GM23338 (cell line): ENCODE measurements around the gene CHST13. TPM values are rescaled to one million over a fixed set of nuclear protein-coding genes. Genes with fewer than 3 reads are reported as not detected.

Source experiments
- ATAC-seq: fragments of 200-7000 bp; cut with Tn5 transposase; 3 replicates; pipeline ENCODE4 v1.9.1; 2020
- DNase-seq: peaks from one replicate; pipeline ENCODE4 v3.0.0-alpha.2; 2015; ENCODE audit warnings: low spot score
- H2AFZ ChIP-seq: fragments of 200-600 bp; sonication (generic); 2 replicates; pipeline ENCODE4 v1.8.0; 2016; ENCODE audit warnings: antibody characterized with exemption, mild to moderate bottlenecking, moderate library complexity
- H3F3A ChIP-seq: fragments of 200-600 bp; sonication (generic); replicated peaks from 2 replicates; pipeline ENCODE4 v1.8.0; 2017; ENCODE audit warnings: antibody characterized with exemption, mixed run types, low read depth
- H3K27ac ChIP-seq: fragments of 200-600 bp; sonication (generic); 2 replicates; pipeline ENCODE4 v1.6.1; 2016; ENCODE audit warnings: low read depth
- H3K27me3 ChIP-seq: fragments of 200-600 bp; sonication (generic); 2 replicates; pipeline ENCODE4 v1.8.0; 2016; ENCODE audit warnings: mild to moderate bottlenecking, mixed run types, moderate library complexity; ENCODE audit not compliant: insufficient read depth
- H3K36me3 ChIP-seq: fragments of 200-600 bp; sonication (generic); 2 replicates; pipeline ENCODE4 v1.8.0; 2016; ENCODE audit warnings: mild to moderate bottlenecking; ENCODE audit not compliant: insufficient read depth
- H3K4me1 ChIP-seq: fragments of 200-600 bp; sonication (generic); 2 replicates; pipeline ENCODE4 v1.8.0; 2016; ENCODE audit warnings: mild to moderate bottlenecking, moderate library complexity; ENCODE audit not compliant: insufficient read depth
- H3K4me2 ChIP-seq: fragments of 200-600 bp; sonication (generic); 2 replicates; pipeline ENCODE4 v1.7.1; 2017; ENCODE audit warnings: mixed run types
- H3K4me3 ChIP-seq: fragments of 200-600 bp; sonication (generic); 2 replicates; pipeline ENCODE4 v1.6.1; 2016; ENCODE audit warnings: mixed run types
- H3K79me2 ChIP-seq: fragments of 200-600 bp; sonication (generic); replicated peaks from 2 replicates; pipeline ENCODE4 v1.8.0; 2017; ENCODE audit warnings: mild to moderate bottlenecking; ENCODE audit not compliant: insufficient read depth
- H3K9me2 ChIP-seq: fragments of 200-600 bp; sonication (generic); 2 replicates; pipeline ENCODE4 v1.8.0; 2017; ENCODE audit not compliant: insufficient read depth
- H4K20me1 ChIP-seq: fragments of 200-600 bp; sonication (generic); replicated peaks from 2 replicates; pipeline ENCODE4 v1.8.0; 2017; ENCODE audit warnings: mild to moderate bottlenecking; ENCODE audit not compliant: insufficient read depth
- H3K27ac Mint-ChIP-seq: 2 replicates; pipeline ENCODE4 v1.8.0; 2020; ENCODE audit warnings: inconsistent platforms, mild to moderate bottlenecking, moderate library complexity, mixed read lengths
- H3K27me3 Mint-ChIP-seq: 3 replicates; pipeline ENCODE4 v1.8.0; 2022; ENCODE audit warnings: low read depth, mild to moderate bottlenecking, moderate library complexity, mixed read lengths, inconsistent platforms; ENCODE audit not compliant: insufficient read depth, poor library complexity
- H3K36me3 Mint-ChIP-seq: 3 replicates; pipeline ENCODE4 v1.8.0; 2021; ENCODE audit warnings: low read depth, mild to moderate bottlenecking, inconsistent platforms, moderate library complexity, mixed read lengths
- H3K4me1 Mint-ChIP-seq: 3 replicates; pipeline ENCODE4 v1.8.0; 2020; ENCODE audit warnings: mild to moderate bottlenecking, inconsistent platforms, mixed read lengths
- H3K4me3 Mint-ChIP-seq: 3 replicates; pipeline ENCODE4 v1.8.0; 2021; ENCODE audit warnings: moderate library complexity, mild to moderate bottlenecking, inconsistent platforms, mixed read lengths
- H3K9me3 Mint-ChIP-seq: 3 replicates; pipeline ENCODE4 v1.8.0; 2020; ENCODE audit warnings: moderate library complexity, mild to moderate bottlenecking, inconsistent platforms, mixed read lengths
- CREB1 ChIP-seq: fragments of 250-450 bp; sonication (Bioruptor Pico); IDR thresholded peaks from 2 replicates; pipeline ENCODE4 v1.5.0; 2020; ENCODE audit warnings: low read depth, mild to moderate bottlenecking, moderate library complexity
- ETS1 ChIP-seq: IDR thresholded peaks from 2 replicates; pipeline ENCODE4 v1.6.1; 2016; ENCODE audit warnings: antibody characterized with exemption
- ZNF331 ChIP-seq: fragments of 250-450 bp; sonication (Bioruptor Pico); IDR thresholded peaks from 2 replicates; pipeline ENCODE4 v1.5.0; 2020; ENCODE audit warnings: low read depth, mild to moderate bottlenecking, moderate library complexity
- ZNF462 ChIP-seq: fragments of 250-450 bp; sonication (Bioruptor Pico); IDR thresholded peaks from 2 replicates; pipeline ENCODE4 v1.5.0; 2020; ENCODE audit warnings: mild to moderate bottlenecking, moderate library complexity
- polyA plus RNA-seq: library from polyadenylated mRNA; unstranded; fragments of >200 nt; fragmentation: Nextera tagmentation; extraction: Ambion mirVana; gene quantifications from 2 replicates; pipeline ENCODE4 v1.2.1, GENCODE V29; 2016
- total RNA-seq: library from RNA; depleted of rRNA; stranded (reverse); fragments of >200 nt; shearing (Covaris generic); gene quantifications from 2 replicates; pipeline ENCODE4 v1.2.3, GENCODE V29; 2014
- TF ChIP-seq, protein P1 (sequence below): IDR thresholded peaks from one replicate; pipeline ENCODE4 v1.6.1; 2018; ENCODE audit warnings: antibody characterized with exemption; ENCODE audit not compliant: unreplicated experiment

The CHST13 gene
- total and polyA plus RNA-seq, 2 experiments from 2014 or later: 3.7 to 8.4 TPM

- no peak for TF ChIP-seq ZNF462 (CRISPR knock-in tag)
These were observed 44.9 kb downstream of the CHST13 start (continued) for GRCh38 chr3:126568776-126569342.

- Mint-ChIP-seq H3K4me3 (no peak overlapping the region), H3K27me3 (peaks cover 5% of the 10 kb centered on the region), H3K36me3 (no peaks in the 10 kb centered on the region), H3K4me1 (peaks cover 6% of the 10 kb centered on the region; the same call in 1 of the 3 replicates), H3K9me3 (no peaks in the 10 kb centered on the region), H3K27ac (no peak overlapping the region)
- Histone ChIP-seq H3K4me1 (no peaks in the 10 kb centered on the region), H3K27ac (no peak overlapping the region), H3K4me3 (no peak overlapping the region), H4K20me1 (no peaks in the 10 kb centered on the region), H3F3A (no peaks in the 10 kb centered on the region), H2AFZ (no peak overlapping the region), H3K4me2 (no peak overlapping the region), H3K9me2 (no peaks in the 10 kb centered on the region), H3K36me3 (no peaks in the 10 kb centered on the region), H3K27me3 (no peaks in the 10 kb centered on the region), H3K79me2 (no peaks in the 10 kb centered on the region)
- ATAC-seq: no peak
- TF ChIP-seq ZNF331: no peak
- TF ChIP-seq CREB1 (CRISPR knock-in tag): no peak
- no peak for DNase-seq
These were observed 45.5 kb downstream of the CHST13 start for GRCh38 chr3:126569390-126569975.

DNA sequence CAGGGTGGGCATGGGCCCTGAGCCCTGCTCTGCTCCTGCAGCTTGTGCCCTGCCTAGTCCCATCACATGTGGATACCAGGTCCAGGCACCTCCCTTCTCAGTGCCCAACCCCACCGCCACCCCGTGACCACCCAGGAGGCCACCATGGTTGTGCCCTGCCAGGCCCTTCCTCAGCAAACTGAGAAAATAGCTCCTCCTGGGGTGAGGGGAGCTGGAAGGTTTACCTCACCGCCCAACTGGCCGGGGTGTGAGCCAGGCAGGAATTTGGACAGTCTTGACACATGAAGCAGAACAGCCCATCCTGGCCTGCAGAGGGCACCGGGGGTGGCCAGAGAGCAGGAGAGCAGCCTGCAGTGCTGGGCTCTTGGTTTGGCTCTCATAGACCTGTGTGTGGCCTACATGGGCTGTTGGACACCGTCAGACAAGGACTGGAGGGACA is 46.2 kb downstream of the CHST13 start:
- Histone ChIP-seq H3F3A (no peaks in the 10 kb centered on the region), H3K4me3 (no peak overlapping the region), H3K36me3 (no peaks in the 10 kb centered on the region), H3K27ac (no peak overlapping the region), H3K4me1 (no peaks in the 10 kb centered on the region), H3K4me2 (no peak overlapping the region), H4K20me1 (no peaks in the 10 kb centered on the region), H3K27me3 (no peaks in the 10 kb centered on the region), H3K9me2 (no peaks in the 10 kb centered on the region), H2AFZ (no peak overlapping the region), H3K79me2 (no peaks in the 10 kb centered on the region)
- peak; percentile 22 for DNase-seq
- no peaks in the 10 kb centered on the region for H3K36me3 Mint-ChIP-seq
- H3K4me1 Mint-ChIP-seq: peaks cover 6% of the 10 kb centered on the region; the same call in 1 of the 3 replicates
- H3K9me3 Mint-ChIP-seq: no peaks in the 10 kb centered on the region
- peak; percentile 83 for ATAC-seq
- H3K4me3 Mint-ChIP-seq: no peak overlapping the region
- peaks cover 5% of the 10 kb centered on the region for H3K27me3 Mint-ChIP-seq
- H3K27ac Mint-ChIP-seq: no peak overlapping the region
- TF ChIP-seq ZNF331: no peak
- no peak for TF ChIP-seq CREB1 (CRISPR knock-in tag)
- TF ChIP-seq ETS1: no peak
- TF ChIP-seq, protein P1, sequence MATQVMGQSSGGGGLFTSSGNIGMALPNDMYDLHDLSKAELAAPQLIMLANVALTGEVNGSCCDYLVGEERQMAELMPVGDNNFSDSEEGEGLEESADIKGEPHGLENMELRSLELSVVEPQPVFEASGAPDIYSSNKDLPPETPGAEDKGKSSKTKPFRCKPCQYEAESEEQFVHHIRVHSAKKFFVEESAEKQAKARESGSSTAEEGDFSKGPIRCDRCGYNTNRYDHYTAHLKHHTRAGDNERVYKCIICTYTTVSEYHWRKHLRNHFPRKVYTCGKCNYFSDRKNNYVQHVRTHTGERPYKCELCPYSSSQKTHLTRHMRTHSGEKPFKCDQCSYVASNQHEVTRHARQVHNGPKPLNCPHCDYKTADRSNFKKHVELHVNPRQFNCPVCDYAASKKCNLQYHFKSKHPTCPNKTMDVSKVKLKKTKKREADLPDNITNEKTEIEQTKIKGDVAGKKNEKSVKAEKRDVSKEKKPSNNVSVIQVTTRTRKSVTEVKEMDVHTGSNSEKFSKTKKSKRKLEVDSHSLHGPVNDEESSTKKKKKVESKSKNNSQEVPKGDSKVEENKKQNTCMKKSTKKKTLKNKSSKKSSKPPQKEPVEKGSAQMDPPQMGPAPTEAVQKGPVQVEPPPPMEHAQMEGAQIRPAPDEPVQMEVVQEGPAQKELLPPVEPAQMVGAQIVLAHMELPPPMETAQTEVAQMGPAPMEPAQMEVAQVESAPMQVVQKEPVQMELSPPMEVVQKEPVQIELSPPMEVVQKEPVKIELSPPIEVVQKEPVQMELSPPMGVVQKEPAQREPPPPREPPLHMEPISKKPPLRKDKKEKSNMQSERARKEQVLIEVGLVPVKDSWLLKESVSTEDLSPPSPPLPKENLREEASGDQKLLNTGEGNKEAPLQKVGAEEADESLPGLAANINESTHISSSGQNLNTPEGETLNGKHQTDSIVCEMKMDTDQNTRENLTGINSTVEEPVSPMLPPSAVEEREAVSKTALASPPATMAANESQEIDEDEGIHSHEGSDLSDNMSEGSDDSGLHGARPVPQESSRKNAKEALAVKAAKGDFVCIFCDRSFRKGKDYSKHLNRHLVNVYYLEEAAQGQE: no peak
